Inflammatory macrophage treated with lipopolysaccharide for 1 hour (primary cell): ENCODE results near the gene SLC35E4.

Experiments
- DNase-seq, 2 donors: peaks; one replicate each; pipeline ENCODE4 v3.0.0-alpha.2; 2020 to 2022

The SLC35E4 gene

GRCh38 chr22:30694640-30695350 is 59.2 kb downstream of the SLC35E4 start, which contains the start of gene OSBP2:
Gene OSBP2 (plus strand): TSS chr22:30694874. CDS start chr22:30694910, 36 bp downstream.
- DNase-seq = peak in 1 of 2 donors; percentile 30

GRCh38 chr22:30695351-30695851 is 59.8 kb downstream of the SLC35E4 start:
- no peak for DNase-seq

- no peak for DNase-seq
Measured at GRCh38 chr22:30695871-30696655, 60.5 kb downstream of the SLC35E4 start.
